Left lung (tissue), 10 donors: ENCODE data around the gene PPP1R3E. TPM values are rescaled to one million over a fixed set of nuclear protein-coding genes. Genes with fewer than 3 reads are reported as not detected.

ENCODE experiments used
- ATAC-seq: fragments of 200-7000 bp; cut with Tn5 transposase; one replicate; pipeline ENCODE4 v1.9.1; 2020; ENCODE audit warnings: moderate library complexity
- DNase-seq, 4 donors: peaks; one replicate each; pipeline ENCODE4 v3.0.0-alpha.2; 2013 to 2020
- H3K27ac ChIP-seq, 2 donors: fragments of 200-600 bp; sonication (generic) in 1 of 2; one replicate each; pipeline versions ENCODE4 v1.5.0 to v1.8.0; 2020 to 2021
- H3K27me3 ChIP-seq, 2 donors: fragments of 200-600 bp; sonication (generic) in 1 of 2; one replicate each; pipeline versions ENCODE4 v1.5.0 to v1.8.0; 2020 to 2021
- H3K36me3 ChIP-seq, 2 donors: fragments of 200-600 bp; sonication (generic) in 1 of 2; one replicate each; pipeline versions ENCODE4 v1.5.0 to v1.8.0; 2020 to 2021
- H3K4me1 ChIP-seq, 2 donors: fragments of 200-600 bp; one replicate each; pipeline ENCODE4 v1.8.0; 2021
- H3K4me3 ChIP-seq, 2 donors: fragments of 200-600 bp; sonication (generic) in 1 of 2; one replicate each; pipeline versions ENCODE4 v1.5.0 to v1.8.0; 2020 to 2021; ENCODE audit warnings: mild to moderate bottlenecking in 1 of 2
- H3K9me3 ChIP-seq, 2 donors: fragments of 200-600 bp; sonication (generic) in 1 of 2; one replicate each; pipeline versions ENCODE4 v1.5.0 to v1.8.0; 2020 to 2021
- intact Hi-C, 2 donors: fragments of 100-400 bp; cut with DNase I; formaldehyde crosslinking; loops; one replicate each; pipeline versions ENCODE4 v1.11.2 to v1.14.2; 2022
- polyA plus RNA-seq, 6 donors: library from polyadenylated mRNA; unstranded; fragments of 120-200 nt; gene quantifications; one replicate each; pipeline ENCODE4 v1.2.1, GENCODE V29; 2013; ENCODE audit not compliant: insufficient read length in 6 of 6
- total RNA-seq, 2 donors: library from RNA; stranded (reverse); fragmentation: NEBNext Ultra II Directional; extraction: Animal tissue kit (Norgen Biotek cat#: 25700); gene quantifications; one replicate each; pipeline ENCODE4 v1.2.1, GENCODE V29; 2021
- TF ChIP-seq, protein P1 (sequence below), 2 donors: fragments of 200-600 bp; sonication (generic) in 1 of 2; IDR thresholded peaks; one replicate each; pipeline versions ENCODE4 v1.5.0 to v1.8.0; 2021; ENCODE audit warnings: antibody characterized with exemption in 2 of 2
- donor health status: DM: no; HTN: yes; CAD: no.
- donor health status: DM: no; HTN: no; CAD: no.

Gene PPP1R3E
- total and polyA plus RNA-seq, 8 donors: 11.3 to 24.5 (median 19.7) TPM

DNA sequence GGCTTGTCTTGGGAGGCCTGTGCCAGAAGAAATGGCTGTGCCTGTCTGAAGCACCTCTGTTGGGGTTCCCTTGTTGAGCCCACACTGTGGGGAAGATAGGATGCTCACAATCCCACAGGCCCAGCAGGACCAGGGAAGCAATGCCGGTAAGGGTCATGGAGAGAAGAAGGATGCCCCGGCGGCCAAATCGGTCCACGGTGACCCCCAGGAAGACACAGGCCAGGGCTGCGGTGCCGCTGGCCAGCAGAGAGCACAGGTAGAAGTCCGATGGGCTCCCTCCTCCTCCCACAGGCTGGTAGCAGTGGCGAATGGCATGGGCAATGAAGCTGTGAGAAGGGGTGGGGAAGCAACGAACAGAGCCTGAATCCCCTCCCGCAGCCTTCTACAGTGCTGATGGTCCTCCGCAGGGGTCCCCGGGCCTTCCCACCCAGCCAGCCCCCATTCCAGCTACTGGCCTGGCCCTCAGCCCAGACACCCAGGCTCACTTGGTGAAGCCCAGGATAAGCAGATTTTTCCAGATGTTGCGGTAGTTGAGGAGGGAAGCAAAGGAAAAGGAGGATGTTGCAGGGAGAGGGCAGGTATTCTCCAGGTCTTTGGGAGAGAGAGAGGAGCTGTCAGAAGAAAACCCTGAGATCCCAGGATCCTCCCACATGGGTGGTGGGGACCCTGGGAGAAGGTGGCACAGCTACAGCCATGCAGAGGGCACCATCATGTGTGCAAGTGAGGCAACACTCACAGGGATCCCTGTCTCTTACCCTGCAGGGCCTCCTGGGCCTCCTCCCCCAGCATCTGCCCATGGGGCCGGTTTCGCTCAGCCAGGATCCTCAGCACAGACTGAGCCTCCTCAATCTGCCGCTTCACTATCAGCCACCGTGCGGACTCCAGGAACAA, 45.0 kb upstream of the PPP1R3E start:
- intact Hi-C loops: loop anchor here in 1 of 2 donors (10.0 kb wide), 1 partner anchor 127 kb away; no protein-coding TSS in a partner anchor
- H3K27ac ChIP-seq: no peak overlapping the region
- no peak overlapping the region for H3K4me3 ChIP-seq
- H3K4me1 ChIP-seq: peaks cover 3 to 13% of the 10 kb centered on the region in 2 donors
- TF ChIP-seq, protein P1, sequence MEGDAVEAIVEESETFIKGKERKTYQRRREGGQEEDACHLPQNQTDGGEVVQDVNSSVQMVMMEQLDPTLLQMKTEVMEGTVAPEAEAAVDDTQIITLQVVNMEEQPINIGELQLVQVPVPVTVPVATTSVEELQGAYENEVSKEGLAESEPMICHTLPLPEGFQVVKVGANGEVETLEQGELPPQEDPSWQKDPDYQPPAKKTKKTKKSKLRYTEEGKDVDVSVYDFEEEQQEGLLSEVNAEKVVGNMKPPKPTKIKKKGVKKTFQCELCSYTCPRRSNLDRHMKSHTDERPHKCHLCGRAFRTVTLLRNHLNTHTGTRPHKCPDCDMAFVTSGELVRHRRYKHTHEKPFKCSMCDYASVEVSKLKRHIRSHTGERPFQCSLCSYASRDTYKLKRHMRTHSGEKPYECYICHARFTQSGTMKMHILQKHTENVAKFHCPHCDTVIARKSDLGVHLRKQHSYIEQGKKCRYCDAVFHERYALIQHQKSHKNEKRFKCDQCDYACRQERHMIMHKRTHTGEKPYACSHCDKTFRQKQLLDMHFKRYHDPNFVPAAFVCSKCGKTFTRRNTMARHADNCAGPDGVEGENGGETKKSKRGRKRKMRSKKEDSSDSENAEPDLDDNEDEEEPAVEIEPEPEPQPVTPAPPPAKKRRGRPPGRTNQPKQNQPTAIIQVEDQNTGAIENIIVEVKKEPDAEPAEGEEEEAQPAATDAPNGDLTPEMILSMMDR (IDR thresholded peaks at IDR 0.05): no peak
- H3K9me3 ChIP-seq: no peaks in the 10 kb centered on the region
- H3K36me3 ChIP-seq: no peaks in the 10 kb centered on the region
- ATAC-seq (no peak), DNase-seq (no peak)
- H3K27me3 ChIP-seq: peaks cover 0 to 22% of the 10 kb centered on the region in 2 donors

DNA sequence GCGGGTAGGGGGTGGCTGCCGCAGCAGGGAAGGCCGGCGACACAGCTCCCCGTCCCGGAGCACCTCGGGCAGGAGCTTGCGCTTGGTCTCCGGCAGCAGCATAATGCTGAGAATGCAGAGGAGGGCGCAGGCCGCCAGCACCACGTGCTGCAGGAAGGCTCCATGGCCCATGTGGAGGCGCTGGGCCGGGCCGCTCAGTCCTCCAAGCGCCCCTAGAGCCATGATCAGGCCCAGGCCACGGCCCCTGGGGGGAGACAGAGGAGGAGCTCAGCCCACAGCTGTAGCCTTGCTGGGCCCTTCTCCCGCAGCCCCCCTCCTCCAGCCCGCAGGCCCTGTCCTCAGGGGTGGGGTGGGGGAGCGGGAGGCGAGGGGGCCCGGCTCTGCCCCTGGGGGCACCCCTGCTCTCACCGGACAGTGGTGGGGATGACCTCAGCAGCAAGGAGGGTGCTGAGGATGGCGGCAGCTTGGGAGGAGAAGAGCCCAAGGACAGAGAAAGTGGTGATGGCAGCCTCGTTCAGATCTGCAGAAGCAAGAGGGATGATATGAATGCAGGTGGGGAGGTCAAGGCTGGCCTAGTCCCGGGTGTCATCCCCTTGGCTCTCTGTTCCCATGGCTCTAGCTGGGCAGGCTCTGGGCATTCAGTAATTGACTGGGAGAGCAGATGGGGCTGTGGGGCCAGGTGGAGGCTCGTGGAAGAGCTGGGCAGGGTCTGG, 44.2 kb upstream of the PPP1R3E start:
- ATAC-seq (no peak), DNase-seq (no peak)
- intact Hi-C loops: loop anchor here in 1 of 2 donors (10.0 kb wide), 1 partner anchor 128 kb away; no protein-coding TSS in a partner anchor
- TF ChIP-seq, protein P1 (IDR thresholded peaks at IDR 0.05): no peak
- H3K27ac ChIP-seq: no peak overlapping the region
- H3K27me3 ChIP-seq: peaks cover 0 to 14% of the 10 kb centered on the region in 2 donors
- H3K4me1 ChIP-seq: peaks cover 3 to 5% of the 10 kb centered on the region in 2 donors
- H3K4me3 ChIP-seq: no peak overlapping the region
- no peaks in the 10 kb centered on the region for H3K36me3 ChIP-seq
- no peaks in the 10 kb centered on the region for H3K9me3 ChIP-seq

DNA sequence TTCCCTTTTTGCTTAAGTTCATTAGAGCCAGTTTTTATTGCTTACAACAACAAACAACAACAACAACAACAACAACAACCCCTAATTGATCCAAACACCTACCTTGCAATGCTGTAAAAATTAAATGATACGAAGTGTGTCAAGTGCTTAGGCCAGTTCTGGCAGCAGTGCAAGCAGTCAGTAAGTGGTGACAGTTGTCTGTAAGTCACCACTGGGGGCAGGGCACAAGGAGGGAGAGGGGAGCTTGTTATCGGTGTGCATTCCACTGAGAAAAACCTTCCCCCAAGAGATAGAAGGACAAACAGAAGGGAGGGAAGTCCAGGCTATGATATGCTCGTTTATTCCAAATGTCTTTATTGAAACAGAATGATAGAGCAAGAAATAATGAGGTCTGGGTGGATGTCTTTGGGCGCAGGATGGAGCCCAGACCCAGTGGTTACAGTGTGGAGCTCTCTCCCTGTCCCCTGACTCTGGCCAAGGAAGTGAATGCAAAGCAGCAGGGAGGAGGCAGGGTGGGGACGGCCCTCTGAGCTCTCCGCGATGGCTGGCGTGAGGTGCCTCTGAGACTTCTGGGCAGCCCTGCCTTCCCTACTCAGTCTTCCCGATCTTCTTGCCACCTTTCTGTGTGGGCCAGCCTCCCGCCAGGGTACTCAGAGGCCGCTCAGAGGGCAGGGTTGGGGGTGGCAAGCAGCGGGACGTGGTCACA, 43.5 kb upstream of the PPP1R3E start:
- no peaks in the 10 kb centered on the region for H3K4me1 ChIP-seq
- H3K27me3 ChIP-seq: peaks cover 0 to 7% of the 10 kb centered on the region in 2 donors
- DNase-seq (no peak), ATAC-seq (no peak)
- H3K4me3 ChIP-seq: no peak overlapping the region
- TF ChIP-seq, protein P1 (IDR thresholded peaks at IDR 0.05): no peak
- no peaks in the 10 kb centered on the region for H3K36me3 ChIP-seq
- intact Hi-C loops: loop anchor here in 1 of 2 donors (10.0 kb wide), 1 partner anchor 129 kb away; no protein-coding TSS in a partner anchor
- no peak overlapping the region for H3K27ac ChIP-seq
- no peaks in the 10 kb centered on the region for H3K9me3 ChIP-seq

DNA sequence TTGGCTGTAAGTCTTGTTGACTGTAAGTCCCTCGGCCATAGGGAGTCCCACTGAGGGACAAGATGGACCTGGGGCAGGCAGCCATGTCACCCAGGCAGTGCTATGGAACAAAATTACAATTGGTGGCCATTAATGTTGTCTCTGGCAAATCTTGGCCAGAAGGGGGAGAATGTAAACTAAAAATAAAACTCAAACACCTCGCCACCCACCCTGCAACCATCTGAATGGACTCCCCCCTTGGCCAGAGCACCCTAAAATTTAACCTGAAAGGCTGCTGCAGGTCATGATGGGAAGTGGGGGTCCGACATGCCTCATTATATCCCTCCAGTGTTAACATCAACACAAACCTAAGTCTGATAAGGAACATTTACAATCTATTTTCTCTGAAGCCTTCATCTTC, 41.8 kb upstream of the PPP1R3E start:
- H3K27ac ChIP-seq: no peak overlapping the region
- intact Hi-C loops: loop anchor here in 1 of 2 donors (10.0 kb wide), 1 partner anchor 130 kb away; no protein-coding TSS in a partner anchor
- ATAC-seq (no peak), DNase-seq (no peak)
- no peaks in the 10 kb centered on the region for H3K27me3 ChIP-seq
- TF ChIP-seq, protein P1 (IDR thresholded peaks at IDR 0.05): no peak
- no peaks in the 10 kb centered on the region for H3K4me1 ChIP-seq
- H3K9me3 ChIP-seq: peaks cover 0 to 6% of the 10 kb centered on the region in 2 donors
- no peaks in the 10 kb centered on the region for H3K36me3 ChIP-seq
- no peak overlapping the region for H3K4me3 ChIP-seq
